SHP77 (cell line): ENCODE data around the gene SGCE.

ENCODE experiments used
- DNase-seq, 2 experiments: peaks; one replicate each; lab custom pipeline; 2025; lab: John Stamatoyannopoulos, UW

SGCE gene

GRCh38 chr7:94567396-94567795 is 88.5 kb downstream of the SGCE start:
- no peak for DNase-seq

GRCh38 chr7:94565247-94565894 is 90.6 kb downstream of the SGCE start:
- DNase-seq, result no peak

GRCh38 chr7:94562525-94562924 is 93.4 kb downstream of the SGCE start:
- DNase-seq, result no peak

- DNase-seq, result no peak
Measured at GRCh38 chr7:94561841-94562514, 94.0 kb downstream of the SGCE start.

GRCh38 chr7:94559972-94560371 is 96.0 kb downstream of the SGCE start:
- DNase-seq, result no peak

GRCh38 chr7:94557215-94557614 is 98.7 kb downstream of the SGCE start:
- no peak for DNase-seq

GRCh38 chr7:94556028-94556427 is 99.9 kb downstream of the SGCE start:
- no peak for DNase-seq

GRCh38 chr7:94547126-94547525 is 108.8 kb downstream of the SGCE start:
- DNase-seq, result no peak

- no peak for DNase-seq
Measured at GRCh38 chr7:94540428-94540827, 115.5 kb downstream of the SGCE start.
